Measurements from ENCODE around the gene USP47.

DNA sequence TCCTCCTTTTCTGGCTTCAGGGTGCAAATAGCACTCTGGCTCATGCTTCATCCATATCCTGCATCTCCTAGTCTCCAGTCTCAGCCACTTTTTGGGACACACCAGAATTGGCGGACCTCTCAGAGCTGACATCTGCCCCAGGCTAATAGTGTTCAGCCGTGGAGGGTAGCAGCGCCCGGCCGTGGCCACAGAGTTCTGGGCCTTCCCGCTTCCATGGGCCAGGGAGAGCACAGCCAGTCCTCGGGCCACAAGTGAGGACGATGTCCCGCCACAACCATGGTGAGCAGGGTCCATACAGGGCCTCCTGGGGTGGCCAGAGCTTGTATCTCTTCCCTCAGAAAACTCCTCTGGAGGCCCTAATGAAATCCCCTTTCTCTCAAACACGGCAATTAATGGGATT is 140.7 kb downstream of the USP47 start:
- TF ChIP-seq POLR2A (IDR thresholded peaks at IDR 0.05; ENCODE audit: extremely low read depth, insufficient read length) (no peak), MYC (IDR thresholded peaks at IDR 0.05; ENCODE audit: low read depth, low read length) (no peak)
- TF ChIP-seq, protein P1, sequence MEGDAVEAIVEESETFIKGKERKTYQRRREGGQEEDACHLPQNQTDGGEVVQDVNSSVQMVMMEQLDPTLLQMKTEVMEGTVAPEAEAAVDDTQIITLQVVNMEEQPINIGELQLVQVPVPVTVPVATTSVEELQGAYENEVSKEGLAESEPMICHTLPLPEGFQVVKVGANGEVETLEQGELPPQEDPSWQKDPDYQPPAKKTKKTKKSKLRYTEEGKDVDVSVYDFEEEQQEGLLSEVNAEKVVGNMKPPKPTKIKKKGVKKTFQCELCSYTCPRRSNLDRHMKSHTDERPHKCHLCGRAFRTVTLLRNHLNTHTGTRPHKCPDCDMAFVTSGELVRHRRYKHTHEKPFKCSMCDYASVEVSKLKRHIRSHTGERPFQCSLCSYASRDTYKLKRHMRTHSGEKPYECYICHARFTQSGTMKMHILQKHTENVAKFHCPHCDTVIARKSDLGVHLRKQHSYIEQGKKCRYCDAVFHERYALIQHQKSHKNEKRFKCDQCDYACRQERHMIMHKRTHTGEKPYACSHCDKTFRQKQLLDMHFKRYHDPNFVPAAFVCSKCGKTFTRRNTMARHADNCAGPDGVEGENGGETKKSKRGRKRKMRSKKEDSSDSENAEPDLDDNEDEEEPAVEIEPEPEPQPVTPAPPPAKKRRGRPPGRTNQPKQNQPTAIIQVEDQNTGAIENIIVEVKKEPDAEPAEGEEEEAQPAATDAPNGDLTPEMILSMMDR (IDR thresholded peaks at IDR 0.05; ENCODE audit: low read depth, low read length) = no peak
